ENCODE data around the gene PRDX1. TPM values are rescaled to one million over a fixed set of nuclear protein-coding genes. Genes with fewer than 3 reads are reported as not detected.
A peak's percentile ranks its signal among the peaks of the same experiment; 100 is the strongest.

Gene PRDX1
- total RNA-seq, 1 donor from 2014 or later: 239 TPM

DNA sequence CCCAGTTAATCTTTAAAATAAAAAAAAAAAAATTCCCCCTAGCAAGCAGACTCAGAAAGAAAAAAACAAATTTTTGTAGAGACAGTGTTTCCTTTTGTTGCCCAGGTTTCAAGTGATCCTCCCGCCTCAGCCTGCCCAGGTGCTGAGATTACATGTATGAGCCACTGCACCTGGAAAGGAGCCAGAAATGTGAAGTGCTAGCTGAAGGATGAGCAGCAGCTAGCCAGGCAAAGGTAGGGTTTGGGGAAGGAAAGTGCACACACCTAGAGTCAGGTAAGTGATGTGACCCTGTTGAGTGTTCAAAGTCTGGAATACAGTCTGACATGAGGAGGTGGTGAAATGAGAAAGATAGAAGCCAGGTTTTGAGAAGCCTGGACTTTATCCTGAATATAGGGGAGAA lies 30.6 kb upstream of the PRDX1 start:
- no peak for DNase-seq (ENCODE audit: extremely low spot score in 2 of 2)
- peaks cover 46% of the 10 kb centered on the region for H3K4me1 ChIP-seq

GRCh38 chr1:45551684-45552083 lies 30.0 kb upstream of the PRDX1 start:
- H3K4me1 ChIP-seq: peaks cover 39% of the 10 kb centered on the region
- H3K4me3 ChIP-seq: peak overlapping the region; percentile 59 to 61
- no peak for TF ChIP-seq POLR2AphosphoS5 (IDR thresholded peaks at IDR 0.05; ENCODE audit: insufficient read depth in 1 of 2, low read depth in 1 of 2)
- TF ChIP-seq POLR2A (IDR thresholded peaks at IDR 0.05): no peak
- TF ChIP-seq, protein P1, sequence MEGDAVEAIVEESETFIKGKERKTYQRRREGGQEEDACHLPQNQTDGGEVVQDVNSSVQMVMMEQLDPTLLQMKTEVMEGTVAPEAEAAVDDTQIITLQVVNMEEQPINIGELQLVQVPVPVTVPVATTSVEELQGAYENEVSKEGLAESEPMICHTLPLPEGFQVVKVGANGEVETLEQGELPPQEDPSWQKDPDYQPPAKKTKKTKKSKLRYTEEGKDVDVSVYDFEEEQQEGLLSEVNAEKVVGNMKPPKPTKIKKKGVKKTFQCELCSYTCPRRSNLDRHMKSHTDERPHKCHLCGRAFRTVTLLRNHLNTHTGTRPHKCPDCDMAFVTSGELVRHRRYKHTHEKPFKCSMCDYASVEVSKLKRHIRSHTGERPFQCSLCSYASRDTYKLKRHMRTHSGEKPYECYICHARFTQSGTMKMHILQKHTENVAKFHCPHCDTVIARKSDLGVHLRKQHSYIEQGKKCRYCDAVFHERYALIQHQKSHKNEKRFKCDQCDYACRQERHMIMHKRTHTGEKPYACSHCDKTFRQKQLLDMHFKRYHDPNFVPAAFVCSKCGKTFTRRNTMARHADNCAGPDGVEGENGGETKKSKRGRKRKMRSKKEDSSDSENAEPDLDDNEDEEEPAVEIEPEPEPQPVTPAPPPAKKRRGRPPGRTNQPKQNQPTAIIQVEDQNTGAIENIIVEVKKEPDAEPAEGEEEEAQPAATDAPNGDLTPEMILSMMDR (IDR thresholded peaks at IDR 0.05): no peak
- no peak for DNase-seq (ENCODE audit: extremely low spot score in 2 of 2)
- peak overlapping the region; percentile 86 for H3K27ac ChIP-seq
- H3K9me3 ChIP-seq: no peaks in the 10 kb centered on the region
- no peaks in the 10 kb centered on the region for H3K27me3 ChIP-seq
- no peaks in the 10 kb centered on the region for H3K36me3 ChIP-seq
- intact Hi-C loops (cut with DNase I): no loop called here

More for the DNA sequence above, 30.6 kb upstream of the PRDX1 start:
- Histone ChIP-seq H3K9me3 (no peaks in the 10 kb centered on the region), H3K27ac (no peak overlapping the region), H3K27me3 (no peaks in the 10 kb centered on the region), H3K36me3 (no peaks in the 10 kb centered on the region), H3K4me3 (no peak overlapping the region)
- TF ChIP-seq, protein P1 (IDR thresholded peaks at IDR 0.05): no peak
- TF ChIP-seq POLR2A (IDR thresholded peaks at IDR 0.05) (no peak), POLR2AphosphoS5 (IDR thresholded peaks at IDR 0.05; ENCODE audit: insufficient read depth in 1 of 2, low read depth in 1 of 2) (no peak)
- intact Hi-C loops (cut with DNase I): no loop called here

GRCh38 chr1:45550401-45551351 lies 29.0 kb upstream of the PRDX1 start, which contains the start of gene AKR1A1:
Gene AKR1A1 (plus strand): TSS chr1:45550826. CDS start chr1:45561795, 10,969 bp downstream.
- Histone ChIP-seq H3K4me1 (peaks cover 39% of the 10 kb centered on the region), H3K36me3 (no peaks in the 10 kb centered on the region), H3K27me3 (no peaks in the 10 kb centered on the region), H3K9me3 (no peaks in the 10 kb centered on the region), H3K4me3 (peak within 1 kb of the TSS; percentile 59 to 61), H3K27ac (peak within 1 kb of the TSS; percentile 86)
- DNase-seq (ENCODE audit: extremely low spot score in 2 of 2): peak in 1 of 2 donors; percentile 92
- intact Hi-C loops (cut with DNase I): no loop called here
- TF ChIP-seq POLR2AphosphoS5 (IDR thresholded peaks at IDR 0.05; ENCODE audit: insufficient read depth in 1 of 2, low read depth in 1 of 2) (peak; percentile 91 to 92), POLR2A (IDR thresholded peaks at IDR 0.05) (peak in 1 of 2 donors; percentile 29)
- TF ChIP-seq, protein P1 (IDR thresholded peaks at IDR 0.05): no peak

DNA sequence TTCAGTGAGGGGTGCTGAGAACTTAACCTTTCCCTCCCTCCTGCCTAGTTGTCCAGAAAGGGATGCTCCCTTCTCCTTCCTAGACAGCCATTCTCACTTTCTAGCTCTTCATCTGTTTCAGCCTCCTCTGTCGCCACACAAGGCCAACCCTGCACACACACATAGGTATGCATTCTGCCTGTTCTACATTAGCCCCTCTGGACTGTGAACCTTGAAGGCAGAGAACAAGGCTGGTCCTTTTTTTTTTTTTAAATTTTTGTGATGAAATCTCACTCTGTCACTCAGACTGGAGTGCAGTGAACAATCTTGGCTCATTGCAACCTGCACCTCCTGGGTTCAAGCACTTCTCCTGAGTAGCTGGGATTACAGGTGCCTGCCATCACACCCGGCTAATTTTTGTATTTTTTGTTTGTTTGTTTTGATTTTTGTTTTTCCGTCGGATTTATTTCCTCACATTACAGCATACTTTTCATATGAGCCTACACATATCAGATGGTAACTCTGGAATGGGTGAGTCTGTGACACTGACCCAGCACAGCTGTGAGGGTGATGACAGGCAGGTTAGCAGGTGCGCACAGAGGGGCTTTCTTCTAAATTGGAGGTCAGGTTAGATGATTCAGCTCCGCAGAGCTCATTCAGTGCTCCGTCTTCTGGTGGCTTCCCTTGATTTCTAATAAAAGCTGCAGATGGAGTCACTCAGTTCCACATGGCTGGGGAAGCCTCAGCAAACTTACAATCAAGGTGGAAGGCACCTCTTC lies 24.0 kb upstream of the PRDX1 start:
- no peak overlapping the region for H3K27ac ChIP-seq
- H3K4me3 ChIP-seq: no peak overlapping the region
- intact Hi-C loops (cut with DNase I): no loop called here
- H3K36me3 ChIP-seq: no peaks in the 10 kb centered on the region
- no peak for DNase-seq (ENCODE audit: extremely low spot score in 2 of 2)
- TF ChIP-seq POLR2A (IDR thresholded peaks at IDR 0.05) (no peak), POLR2AphosphoS5 (IDR thresholded peaks at IDR 0.05; ENCODE audit: insufficient read depth in 1 of 2, low read depth in 1 of 2) (no peak)
- TF ChIP-seq, protein P1 (IDR thresholded peaks at IDR 0.05): no peak
- peaks cover 5% of the 10 kb centered on the region for H3K4me1 ChIP-seq
- H3K27me3 ChIP-seq: no peaks in the 10 kb centered on the region
- no peaks in the 10 kb centered on the region for H3K9me3 ChIP-seq
